HG03175 (cell line): Measurements from ENCODE around the gene HIVEP1.

Source experiments
- ATAC-seq: cut with Tn5 transposase; IDR thresholded peaks from one replicate; pipeline ENCODE4 v1.9.1; 2021; ENCODE audit warnings: mild to moderate bottlenecking, moderate library complexity; ENCODE audit not compliant: unreplicated experiment

HIVEP1 gene

GRCh38 chr6:11992086-11992485, 20.0 kb upstream of the HIVEP1 start:
- no peak for ATAC-seq

- no peak for ATAC-seq
These were observed 17.1 kb upstream of the HIVEP1 start for GRCh38 chr6:11994875-11995461.

DNA sequence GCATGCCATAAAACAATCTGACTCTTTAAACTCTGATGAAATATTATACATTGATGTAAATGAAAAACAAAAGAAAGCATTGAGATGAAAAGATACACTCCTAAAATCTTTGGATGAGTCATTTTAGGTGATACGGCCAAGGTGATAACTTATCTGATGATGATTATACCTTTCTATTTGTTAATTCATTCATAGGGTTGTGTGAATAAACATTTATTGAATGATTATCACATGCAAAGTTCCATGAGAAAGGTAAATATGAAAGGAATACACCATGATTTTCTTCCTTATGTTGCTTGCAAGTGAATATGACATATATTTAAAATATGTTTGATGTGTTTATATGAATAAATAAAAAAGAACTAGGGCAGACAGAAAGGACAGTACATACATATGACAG, 15.4 kb upstream of the HIVEP1 start:
- ATAC-seq, result no peak

DNA sequence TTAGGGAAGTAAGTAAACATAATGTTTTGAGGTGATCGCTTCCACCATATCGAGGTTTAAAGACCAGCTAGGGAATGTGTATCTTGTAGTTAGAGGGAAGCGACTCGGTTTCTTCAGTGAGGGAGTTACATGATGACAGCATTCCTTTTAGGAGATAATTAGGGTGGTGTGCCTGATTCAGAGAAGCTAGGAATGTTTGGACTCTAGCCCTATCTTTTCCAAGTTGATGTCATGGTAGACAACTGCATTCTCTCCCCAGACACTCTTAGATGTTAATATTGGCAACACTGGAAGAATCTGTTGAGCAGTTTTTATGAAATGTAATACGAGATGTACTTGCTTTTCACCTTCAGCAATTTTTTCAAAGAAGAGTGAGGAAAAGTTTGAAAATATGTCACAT, 12.9 kb upstream of the HIVEP1 start:
- no peak for ATAC-seq

DNA sequence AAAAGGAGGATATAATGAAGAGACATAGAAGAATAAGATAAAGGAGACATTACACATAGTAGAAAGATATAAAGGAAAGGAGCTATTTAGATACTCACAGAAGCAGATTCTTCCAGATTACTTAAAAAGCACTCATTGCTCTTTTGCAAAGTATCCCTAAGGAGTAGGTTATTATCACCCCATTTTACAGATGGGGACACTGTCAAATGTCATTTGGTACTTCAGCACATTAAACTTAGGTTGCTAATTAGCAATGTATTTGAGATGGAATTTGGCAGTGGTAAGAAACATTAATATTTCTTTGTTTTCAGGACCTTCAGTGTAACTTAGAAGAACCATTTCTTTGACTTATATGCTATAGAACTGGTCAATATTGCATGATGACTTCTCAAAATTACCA, 11.9 kb upstream of the HIVEP1 start:
- no peak for ATAC-seq

GRCh38 chr6:12001004-12001705, 11.0 kb upstream of the HIVEP1 start:
- no peak for ATAC-seq

DNA sequence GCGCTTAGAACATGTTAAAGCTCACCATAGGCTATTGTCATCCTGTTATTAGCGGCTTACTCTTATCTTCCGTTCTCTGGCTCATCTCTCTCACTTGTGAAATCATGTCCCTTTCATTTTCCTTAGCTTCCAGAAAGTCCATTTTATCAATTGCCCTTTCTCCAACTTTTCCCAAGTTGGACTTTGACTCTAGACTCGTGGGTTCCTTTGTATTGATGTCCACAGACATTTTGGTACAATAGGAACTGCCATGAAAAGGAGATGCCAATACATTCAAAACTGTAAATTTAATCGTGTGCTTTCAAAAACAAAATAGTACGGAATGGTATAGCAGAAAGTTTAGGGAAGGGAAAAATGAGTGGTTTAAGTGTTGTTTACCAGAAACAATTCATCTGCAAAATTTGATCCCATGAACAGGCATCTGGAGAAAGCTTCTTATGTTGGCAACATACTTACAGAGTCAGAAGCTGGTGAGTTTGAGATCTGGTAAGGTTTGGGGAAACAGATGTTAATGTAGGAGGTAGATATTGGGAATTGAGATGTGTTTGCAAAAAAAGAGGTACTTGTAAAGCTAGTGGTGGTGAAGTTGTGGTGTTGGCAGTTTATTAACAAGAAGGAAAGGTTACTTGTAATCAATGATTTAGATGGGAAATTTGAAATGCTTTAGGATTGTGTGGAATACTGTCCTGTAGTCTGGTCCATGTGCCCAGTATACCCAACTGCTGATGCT, 10.2 kb upstream of the HIVEP1 start:
- no peak for ATAC-seq

DNA sequence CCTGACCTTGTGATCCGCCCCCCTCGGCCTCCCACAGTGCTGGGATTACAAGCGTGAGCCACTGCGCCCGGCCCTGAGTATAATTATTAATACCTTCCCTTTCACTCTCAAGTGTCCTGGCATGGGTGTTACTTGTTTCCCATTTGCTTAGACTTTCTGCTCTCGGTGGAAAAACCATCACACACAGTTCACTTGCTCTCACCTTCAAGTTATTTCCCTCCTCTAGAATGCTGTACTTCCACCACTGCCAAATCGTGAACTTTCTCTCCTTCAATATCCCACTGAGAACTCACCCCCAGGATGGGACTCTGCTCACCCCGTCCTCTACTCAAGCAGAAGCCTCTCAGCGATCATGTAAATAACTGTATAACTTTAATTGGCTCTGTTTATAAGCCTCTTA, 4.6 kb upstream of the HIVEP1 start:
- ATAC-seq, result no peak

DNA sequence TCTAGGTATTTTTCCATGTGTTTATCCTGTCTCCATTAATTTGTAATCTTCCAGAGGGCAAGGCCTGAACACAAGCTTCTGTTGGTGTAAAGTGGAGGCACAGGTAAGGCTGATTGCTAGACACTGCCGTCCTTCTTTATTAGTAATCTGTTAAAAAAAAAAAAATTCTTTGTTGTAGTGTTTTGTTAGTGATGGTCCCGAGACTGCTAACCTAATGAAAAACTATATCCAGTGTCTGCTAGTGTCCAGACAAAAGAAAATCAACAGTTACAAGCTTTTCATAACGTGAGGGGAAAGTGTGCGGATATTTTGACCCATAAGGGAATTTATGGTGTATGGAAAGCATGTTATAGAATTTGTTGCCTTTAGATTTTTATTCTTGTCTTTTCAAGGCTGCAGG, 4.2 kb upstream of the HIVEP1 start:
- ATAC-seq, result no peak

- ATAC-seq, result peak; percentile 29
These were observed 3.5 kb upstream of the HIVEP1 start for GRCh38 chr6:12008366-12009179.

DNA sequence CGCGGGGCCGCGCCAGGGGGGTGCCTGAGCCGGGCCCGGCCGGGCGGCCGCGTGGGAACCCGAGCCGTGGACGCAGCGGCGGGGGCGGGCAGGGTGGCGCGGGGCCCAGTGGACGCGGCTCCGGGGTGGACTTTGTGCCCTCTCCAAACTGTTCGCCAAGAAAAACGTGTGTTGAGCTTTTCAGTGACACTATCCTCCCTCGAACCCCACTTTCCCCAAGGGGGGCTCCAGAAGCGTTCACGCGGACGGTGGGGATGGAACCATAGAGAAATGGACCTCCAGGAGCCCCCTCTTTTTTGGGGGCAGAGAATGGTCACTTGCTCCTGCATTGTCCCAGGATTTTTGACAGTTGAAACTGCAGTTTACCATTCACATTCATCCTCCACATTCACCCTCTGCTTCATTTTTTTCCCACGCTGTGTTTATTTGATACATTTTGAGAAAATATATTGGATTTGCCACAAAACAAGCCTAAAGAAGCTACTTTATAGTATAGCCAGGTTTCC, 2.9 kb upstream of the HIVEP1 start:
- no peak for ATAC-seq

GRCh38 chr6:12009876-12010634, 2.1 kb upstream of the HIVEP1 start:
- no peak for ATAC-seq

DNA sequence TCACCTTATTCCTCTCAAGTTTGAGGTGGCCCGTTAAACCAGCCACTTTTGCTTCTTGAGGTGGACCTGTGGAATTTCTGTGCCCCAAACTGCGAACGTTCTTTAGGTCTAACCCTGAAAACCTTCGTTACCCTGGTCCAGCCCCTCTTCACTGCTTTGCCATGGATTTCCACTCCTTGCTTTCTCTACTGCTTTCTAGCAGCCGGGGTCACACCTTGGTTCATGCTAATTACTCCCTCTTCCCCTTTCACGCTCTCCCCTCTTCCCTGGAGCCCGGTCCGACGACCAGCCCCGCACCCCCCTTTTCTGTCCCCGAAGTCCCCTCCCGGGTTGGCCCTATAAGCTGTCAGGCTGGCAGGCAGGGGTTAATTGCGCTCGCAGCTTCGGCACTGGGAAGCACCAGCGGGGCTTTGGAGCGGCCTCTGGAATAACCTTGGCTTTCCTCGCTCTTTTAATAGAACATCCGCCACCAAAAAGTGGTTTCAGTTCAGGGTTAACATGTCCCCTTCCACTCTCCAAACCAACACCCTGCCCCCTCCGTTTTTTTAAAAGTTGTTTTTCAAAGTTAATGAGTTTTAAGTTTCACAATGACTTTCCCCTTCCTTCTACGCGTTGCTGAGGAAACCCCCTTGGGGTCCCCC, 1.4 kb upstream of the HIVEP1 start:
- ATAC-seq, result peak; percentile 44

- ATAC-seq, result peak; percentile 62
These were observed 655 bp upstream of the HIVEP1 start for GRCh38 chr6:12011276-12012037.

DNA sequence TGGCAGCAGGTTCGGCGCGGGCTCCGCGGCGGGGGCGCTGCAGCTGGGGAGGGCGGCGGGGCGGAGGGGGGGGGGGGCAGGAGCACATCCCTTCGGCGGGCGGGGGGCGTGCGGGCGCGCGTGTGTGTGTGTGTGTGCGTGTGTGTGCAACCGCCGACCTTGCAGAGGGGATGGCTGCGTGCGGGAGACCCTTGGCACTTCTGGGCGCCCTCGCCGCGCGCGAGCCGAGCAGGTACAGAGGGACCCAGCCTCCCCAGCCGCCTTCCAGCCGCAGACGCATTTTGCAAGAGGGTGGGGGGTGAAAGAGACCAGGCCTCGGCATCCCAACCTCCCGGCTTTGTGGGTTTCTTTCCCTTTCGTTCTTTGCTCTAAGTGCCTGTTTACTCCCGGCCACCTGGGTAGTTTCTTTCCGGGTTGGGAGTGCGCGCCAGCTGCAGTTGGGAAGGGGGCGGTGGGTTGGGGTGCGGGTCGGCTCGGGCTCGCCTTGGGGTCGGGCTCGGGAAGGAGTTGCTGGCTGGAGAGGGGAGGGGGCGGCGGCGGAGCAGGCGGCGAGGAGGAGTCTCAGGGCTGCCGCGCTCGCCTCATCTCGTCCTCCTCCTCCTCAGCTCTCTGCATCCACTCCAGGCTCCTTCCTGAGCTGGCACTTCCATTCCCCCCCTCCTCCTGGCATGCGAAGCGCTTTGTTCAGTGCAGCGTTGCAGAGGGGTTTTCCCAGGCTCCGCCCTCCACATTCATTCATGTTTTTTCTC, 620 bp downstream of the HIVEP1 start:
- ATAC-seq, result no peak

- no peak for ATAC-seq
These were observed 1.2 kb downstream of the HIVEP1 start for GRCh38 chr6:12013307-12013719.

DNA sequence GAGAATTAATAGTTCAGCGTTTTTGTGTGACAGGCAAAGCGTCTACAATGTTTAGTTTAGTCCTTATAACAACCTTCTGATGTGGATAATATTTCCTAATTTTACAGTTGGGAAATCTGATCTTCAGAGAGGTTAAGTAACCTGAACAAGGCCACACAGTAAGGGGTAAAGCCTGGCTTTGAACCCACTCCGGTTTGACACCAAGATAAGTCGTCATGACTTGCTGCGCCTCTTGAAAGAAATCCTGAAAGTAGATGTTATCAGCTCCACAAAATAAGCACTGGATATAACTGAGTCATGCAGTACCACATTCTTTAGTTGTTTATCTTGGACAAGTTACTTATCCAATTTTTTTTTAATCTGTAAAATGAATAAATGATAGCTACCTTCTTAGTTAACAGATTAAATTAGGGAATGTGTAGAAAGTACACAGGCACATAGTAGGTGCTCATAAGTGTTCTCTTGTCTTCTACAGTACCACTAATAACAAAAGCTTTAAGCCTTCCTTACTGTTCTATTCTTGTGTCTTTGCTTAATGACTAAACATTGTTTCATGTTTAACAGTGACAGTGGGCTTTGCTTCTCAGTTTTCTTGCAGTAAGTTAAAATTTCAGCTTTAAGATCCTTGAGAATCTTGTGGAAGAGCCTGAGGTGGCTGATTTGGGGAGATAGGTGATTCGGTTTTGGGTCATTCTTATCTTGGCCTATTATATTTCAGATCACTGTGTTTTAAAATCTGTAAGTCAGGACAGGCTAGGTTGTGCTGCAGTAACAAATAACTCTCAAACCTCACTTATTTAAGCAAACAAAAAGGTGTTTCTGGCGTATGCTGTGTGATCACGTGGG, 2.1 kb downstream of the HIVEP1 start:
- ATAC-seq, result no peak

- ATAC-seq, result no peak
These were observed 2.7 kb downstream of the HIVEP1 start for GRCh38 chr6:12014873-12015149.
